Tongue (tissue), 2 donors: Measurements from ENCODE around the gene ATF7IP. TPM values are rescaled to one million over a fixed set of nuclear protein-coding genes. Genes with fewer than 3 reads are reported as not detected.
"Not testable (repeated sequence)": the region's sequence is repeated elsewhere in the genome, so short reads cannot be mapped to it uniquely, and the experiment has no call there.

ENCODE experiments used
- DNase-seq: peaks from one replicate; pipeline ENCODE4 v3.0.0-alpha.2; 2015
- total RNA-seq: library from RNA; depleted of rRNA; stranded (reverse); fragments of >200 nt; gene quantifications from one replicate; pipeline ENCODE4 v1.2.3, GENCODE V29; 2014

The ATF7IP gene, protein sequence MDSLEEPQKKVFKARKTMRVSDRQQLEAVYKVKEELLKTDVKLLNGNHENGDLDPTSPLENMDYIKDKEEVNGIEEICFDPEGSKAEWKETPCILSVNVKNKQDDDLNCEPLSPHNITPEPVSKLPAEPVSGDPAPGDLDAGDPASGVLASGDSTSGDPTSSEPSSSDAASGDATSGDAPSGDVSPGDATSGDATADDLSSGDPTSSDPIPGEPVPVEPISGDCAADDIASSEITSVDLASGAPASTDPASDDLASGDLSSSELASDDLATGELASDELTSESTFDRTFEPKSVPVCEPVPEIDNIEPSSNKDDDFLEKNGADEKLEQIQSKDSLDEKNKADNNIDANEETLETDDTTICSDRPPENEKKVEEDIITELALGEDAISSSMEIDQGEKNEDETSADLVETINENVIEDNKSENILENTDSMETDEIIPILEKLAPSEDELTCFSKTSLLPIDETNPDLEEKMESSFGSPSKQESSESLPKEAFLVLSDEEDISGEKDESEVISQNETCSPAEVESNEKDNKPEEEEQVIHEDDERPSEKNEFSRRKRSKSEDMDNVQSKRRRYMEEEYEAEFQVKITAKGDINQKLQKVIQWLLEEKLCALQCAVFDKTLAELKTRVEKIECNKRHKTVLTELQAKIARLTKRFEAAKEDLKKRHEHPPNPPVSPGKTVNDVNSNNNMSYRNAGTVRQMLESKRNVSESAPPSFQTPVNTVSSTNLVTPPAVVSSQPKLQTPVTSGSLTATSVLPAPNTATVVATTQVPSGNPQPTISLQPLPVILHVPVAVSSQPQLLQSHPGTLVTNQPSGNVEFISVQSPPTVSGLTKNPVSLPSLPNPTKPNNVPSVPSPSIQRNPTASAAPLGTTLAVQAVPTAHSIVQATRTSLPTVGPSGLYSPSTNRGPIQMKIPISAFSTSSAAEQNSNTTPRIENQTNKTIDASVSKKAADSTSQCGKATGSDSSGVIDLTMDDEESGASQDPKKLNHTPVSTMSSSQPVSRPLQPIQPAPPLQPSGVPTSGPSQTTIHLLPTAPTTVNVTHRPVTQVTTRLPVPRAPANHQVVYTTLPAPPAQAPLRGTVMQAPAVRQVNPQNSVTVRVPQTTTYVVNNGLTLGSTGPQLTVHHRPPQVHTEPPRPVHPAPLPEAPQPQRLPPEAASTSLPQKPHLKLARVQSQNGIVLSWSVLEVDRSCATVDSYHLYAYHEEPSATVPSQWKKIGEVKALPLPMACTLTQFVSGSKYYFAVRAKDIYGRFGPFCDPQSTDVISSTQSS
- total RNA-seq = 70.9 TPM

DNA sequence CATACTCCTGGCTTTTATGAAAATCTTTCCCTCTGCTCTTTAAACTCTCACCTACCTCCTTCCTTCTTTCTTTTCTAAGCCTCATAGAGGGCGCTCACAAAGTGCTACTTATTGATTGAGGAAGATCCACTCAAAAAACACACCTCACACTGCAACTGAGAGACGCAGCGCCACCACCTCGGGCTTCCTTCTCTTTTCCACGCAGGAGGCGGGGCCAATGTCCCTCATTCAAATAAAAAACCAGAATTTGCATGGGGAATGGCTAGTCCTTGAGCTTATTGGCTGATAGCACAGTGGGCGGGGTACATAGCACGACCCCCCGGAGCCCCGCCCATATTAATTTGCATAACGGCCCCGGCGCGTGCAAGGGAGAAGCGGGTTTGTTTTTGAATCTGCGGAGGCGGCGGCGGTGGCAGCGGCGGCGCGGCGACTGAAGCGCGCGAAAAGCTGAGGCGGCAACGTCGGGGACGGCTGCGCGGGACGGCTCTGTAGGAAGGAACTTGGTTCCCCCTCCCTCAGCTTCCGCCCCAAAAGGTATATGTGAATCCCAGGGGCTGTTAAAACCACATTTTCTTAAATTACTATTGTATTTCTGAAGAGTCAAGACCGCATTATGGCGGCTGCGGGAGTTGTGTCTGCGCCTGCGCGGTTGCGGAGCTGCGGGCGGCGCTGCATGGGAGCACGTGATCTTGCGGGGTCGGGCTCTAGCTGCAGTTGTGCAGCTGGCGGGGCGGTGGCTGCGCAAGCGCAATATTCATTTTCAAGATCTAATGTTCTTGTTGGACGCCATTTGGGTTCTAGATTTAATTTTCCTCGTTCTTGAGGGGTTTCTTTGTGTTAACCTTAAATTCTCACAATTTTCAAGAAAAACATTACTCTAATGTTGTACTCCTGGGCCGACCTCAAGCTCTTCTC, at the start of gene ATF7IP:
TSS of gene ATF7IP (plus strand) at position 389 of the 915 bp plus-strand sequence. CDS start 58,234 bp downstream, outside the sequence.
- peak; percentile 98 for DNase-seq

DNA sequence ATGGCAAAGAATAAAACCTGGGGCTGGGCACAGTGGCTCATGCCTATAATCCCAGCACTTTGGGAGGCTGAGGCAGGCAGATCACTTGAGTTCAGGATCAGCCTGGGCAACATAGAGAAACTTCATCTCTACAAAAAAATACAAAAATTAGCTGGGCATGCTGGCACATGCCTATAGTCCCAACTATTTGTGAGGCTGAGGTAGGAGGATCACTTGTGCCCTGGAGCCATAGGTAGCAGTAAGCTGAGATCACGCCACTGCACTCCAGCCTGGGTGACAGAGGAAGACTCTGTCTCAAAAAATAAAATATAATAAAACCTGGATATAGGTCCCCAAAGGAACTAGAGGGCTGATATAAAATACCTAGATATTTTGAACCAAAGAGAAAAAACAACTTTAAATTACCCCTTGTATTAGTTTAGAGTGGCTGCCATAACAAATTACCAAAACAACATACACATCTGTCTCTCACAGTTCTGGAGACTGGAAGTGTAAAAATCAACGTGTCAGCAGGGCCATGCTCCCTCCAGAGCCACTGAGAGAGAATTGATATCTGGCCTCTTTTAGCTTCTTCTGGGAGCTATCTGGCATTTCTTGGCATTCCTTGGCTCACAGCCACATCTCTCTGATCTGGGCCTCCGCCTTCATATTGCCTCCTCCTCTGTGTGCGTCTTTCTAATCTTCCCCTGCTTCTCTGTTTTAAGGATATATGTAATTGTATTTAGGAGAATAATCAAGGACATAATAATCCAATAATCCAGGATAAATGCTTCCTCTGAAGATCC, 47.9 kb upstream of the ATF7IP start:
- DNase-seq = no peak

DNA sequence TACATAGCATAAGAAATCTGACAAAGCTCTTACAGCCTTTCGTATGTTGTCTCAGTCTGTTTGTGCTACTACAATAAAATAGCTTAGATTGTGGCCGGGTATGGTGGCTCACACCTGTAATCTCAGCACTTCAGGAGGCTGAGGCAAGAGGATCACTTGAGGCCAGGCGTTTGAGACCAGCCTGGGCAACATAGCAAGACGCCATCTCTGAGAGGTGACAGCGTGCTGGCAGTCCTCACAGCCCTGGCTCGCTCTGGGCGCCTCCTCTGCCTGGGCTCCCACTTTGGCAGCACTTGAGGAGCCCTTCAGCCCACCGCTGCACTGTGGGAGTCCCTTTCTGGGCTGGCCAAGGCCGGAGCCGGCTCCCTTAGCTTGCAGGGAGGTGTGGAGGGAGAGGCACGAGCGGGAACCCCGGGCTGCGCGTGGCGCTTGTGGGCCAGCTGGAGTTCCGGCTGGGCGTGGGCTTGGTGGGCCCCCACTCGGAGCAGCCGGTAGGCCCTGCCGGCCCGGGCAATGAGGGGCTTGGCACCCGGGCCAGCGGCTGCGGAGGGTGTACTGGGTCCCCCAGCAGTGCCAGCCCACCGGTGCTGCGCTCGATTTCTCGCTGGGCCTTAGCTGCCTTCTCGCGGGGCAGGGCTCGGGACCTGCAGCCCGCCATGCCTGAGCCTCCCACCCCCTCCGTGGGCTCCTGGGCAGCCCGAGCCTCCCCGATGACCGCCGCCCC, 45.6 kb upstream of the ATF7IP start:
- DNase-seq = not testable (repeated sequence)

DNA sequence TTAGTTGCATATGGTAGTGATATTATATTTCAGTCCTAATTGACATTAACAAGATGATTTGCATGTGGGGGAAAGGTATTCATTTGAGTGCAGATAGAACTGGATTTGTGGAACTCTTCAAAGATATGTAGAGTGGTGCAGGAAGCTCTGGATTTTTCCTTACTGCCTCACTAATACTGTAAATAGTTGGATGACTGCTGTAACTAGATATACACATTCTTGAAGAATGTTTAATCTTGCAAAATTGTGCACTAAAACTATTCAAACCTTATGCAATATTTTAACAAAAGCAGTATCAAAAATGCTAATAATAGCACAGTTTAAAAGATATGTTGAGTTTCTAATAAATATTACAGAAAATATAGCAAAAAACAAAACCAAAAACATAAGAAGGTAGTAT, 43.1 kb upstream of the ATF7IP start:
- no peak for DNase-seq

DNA sequence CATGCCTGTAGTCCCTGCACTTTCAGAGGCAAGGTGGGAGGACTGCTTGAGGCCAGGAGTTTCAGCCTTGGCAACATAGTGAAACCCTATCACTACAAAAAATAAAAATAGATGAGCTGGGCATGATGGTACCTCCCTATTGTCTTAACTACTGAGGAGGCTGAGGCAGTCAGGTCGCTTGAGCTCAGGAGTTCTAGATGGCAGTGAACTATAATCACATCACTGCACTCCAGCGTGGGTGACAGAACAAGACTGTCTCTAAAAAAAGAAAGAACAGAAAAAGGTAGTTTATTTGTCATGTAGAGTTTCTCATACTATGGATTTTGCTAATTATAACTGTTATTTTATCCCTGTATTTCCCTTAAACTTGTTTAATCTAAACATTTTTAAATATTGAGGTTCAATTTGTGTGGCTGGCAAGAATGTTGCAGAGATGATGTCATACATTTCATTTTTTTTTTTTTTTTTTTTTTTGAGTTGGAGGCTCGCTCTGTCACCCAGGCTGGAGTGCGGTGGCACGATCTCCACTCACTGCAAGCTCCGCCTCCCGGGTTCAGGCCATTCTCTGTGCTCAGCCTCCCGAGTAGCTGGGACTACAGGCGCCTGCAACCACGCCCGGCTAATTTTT, 39.7 kb upstream of the ATF7IP start:
- DNase-seq = no peak

DNA sequence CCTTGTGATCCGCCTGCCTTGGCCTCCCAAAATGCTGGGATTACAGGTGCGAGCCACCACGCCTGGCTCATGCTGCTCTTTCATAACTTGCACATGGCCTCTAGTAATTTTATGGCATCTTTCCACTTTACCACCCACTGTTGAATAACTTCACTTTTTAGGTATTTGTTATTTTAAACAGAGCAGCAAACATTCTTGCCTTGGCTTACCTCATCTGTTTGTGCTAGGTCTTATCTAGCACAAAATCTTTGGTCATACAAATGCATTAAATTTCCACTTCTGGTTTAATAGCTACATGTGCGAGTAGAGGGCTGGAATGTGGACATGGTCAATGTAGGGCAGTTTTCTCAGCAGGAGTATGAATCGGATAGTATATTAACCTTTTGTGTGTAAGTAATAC, 38.8 kb upstream of the ATF7IP start:
- no peak for DNase-seq

DNA sequence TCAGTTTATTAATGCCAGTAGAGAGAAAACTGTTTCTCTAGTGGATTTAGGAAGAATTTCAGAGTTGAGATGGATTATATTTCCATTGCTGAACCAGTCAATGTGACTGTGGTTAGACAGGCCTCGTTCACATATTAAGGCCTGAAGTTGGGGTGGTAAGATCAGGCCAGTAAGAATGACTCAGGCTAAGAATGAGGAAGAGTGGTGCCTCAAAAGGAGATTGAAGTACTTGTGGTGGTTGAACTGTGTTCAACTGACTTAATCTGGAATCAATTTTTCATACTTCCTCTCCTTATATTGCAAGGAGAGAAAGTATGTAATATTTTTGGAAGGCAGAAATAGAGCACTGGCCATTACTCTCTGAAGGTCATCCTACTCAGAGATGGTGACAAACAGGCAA, 37.8 kb upstream of the ATF7IP start:
- no peak for DNase-seq

DNA sequence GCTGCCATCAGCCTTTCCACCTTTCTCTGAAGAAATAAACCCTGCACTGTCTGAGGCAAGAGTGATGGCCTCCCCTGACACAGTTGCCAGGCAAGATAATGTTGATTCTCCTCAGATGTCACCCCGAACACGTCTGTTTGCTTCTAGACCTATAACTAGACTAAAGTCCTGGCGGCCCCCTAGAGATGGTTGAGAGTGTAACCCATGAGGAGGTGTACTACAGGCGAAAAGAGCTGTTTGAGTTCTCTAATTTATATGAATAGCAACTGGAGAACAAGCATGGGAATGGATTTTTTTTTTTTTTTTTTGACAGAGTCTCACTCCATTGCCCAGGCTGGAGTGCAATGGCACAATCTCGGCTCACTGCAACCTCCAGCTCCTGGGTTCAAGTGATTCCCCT, 33.0 kb upstream of the ATF7IP start:
- no peak for DNase-seq

DNA sequence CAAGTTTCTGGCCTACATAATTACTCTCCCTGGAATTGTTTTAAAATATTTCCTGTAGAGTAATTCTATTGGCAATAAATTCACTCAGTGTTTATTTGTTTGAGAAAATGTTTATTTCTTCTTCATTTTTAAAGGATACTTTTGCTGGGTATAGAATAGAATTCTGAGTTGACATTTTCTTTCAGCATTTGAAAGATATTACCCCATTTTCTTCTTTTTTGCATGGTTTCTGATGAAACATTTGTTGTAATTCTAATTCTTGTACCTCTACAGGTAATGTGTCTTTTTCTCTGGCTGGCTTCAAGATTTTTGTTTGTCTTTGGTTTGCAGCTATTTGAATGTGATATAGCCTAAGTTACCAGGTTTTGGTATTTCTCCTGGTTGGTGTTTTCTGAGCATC, 25.1 kb upstream of the ATF7IP start:
- no peak for DNase-seq

DNA sequence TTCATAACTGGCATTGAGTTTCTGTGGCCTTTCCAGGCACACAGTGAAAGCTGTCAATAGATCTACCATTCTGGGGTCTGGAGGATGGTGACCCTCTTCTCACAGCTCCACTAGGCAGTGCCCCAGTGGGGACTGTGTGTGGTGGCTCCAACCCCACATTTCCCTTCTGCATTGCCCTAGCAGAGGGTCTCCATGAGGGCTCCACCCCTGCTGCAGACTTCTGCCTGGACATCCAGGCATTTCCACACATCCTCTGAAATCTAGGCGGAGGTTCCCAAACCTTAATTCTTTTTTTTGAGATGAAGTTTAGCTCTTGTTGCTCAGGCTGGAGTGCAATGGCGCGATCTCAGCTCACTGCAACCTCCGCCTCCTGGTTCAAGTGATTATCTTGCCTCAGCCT, 14.0 kb upstream of the ATF7IP start:
- not testable (repeated sequence) for DNase-seq

DNA sequence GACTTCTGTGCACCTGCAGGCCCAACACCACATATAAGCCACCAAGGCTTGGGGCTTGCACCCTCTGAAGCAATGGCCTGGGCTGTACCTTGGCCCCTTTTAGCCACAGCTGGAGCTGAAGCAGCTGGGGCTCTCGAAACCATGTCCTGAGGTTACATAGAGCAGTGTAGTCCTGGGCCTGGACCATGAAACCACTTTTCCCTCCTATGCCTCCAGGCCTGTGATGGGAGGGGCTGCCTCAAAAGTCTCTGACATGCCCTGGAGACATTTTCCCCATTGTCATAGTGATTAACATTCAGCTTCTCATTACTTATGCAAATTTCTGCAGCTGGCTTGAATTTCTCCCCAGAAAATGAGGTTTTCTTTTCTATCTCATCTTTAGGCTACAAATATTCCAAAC, 13.4 kb upstream of the ATF7IP start:
- DNase-seq = not testable (repeated sequence)

DNA sequence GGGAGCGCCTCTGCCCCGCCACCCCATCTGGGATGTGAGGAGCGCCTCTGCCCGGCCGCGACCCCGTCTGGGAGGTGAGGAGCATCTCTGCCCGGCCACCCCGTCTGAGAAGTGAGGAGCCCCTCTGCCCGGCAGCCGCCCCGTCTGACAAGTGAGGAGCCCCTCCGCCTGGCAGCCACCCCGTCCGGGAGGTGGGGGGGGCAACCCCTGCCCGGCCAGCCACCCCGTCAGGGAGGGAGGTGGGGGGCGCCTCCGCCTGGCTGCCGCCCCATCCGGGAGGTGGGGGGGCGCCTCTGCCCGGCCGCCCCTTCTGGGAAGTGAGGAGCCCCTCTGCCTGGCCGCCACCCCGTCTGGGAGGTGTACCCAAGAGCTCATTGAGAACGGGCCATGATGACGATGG, 10.8 kb upstream of the ATF7IP start:
- not testable (repeated sequence) for DNase-seq

DNA sequence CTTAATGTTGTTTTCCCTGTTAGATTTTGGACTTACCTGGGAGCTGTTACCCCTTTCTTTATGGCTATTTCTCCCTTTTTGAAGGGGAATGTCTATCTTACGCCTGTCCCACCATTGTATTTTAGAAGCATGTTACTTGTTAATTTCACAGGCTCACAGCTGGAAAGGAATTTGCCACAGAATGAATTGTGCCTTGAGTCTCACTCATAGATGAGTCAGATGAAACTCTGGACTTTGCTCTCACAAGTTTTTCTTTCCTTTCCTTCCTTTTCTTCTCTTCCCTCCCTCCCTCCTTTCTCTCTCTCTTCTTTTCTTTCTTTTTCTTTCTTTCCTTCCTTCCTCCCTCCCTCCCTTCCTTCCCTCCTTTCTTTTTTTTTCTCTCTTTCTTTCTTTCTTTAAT, 9.3 kb upstream of the ATF7IP start:
- no peak for DNase-seq

DNA sequence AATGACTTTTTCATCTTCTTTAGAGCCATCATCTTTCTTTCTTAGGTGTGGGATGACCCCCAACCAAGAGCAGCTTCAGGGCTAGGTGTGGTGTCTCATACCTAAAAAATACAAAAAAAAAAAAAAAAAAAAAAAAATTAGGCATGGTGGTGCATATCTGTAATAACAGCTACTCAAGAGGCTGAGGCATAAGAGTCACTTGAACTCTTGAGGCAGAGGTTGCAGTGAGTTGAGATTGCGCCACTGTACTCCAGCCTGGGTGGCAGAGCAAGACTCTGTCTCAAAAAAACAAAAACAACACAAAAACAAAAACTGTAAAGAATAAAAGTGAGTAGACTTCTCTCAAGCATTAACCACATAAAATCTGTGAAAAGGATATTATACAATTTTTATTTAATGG, 8.0 kb upstream of the ATF7IP start:
- DNase-seq = no peak

DNA sequence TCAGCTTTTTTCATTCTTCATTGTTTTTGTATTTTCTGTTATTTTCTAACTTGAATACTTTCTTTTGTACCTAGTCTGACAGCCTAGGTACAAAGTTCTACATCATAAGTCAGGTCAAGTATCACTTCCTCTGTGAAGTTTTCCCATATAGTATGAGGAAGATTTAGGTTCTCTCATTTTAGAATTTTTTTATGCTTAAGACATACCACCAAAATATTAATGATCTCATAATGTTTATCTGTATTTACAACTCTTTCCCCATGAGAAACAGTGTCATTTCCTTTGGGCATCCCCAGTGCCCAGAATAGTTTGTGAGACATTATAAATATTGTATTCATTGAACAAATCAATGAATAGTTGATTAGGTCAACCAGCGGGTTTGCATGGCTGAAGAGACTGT, 3.1 kb upstream of the ATF7IP start:
- DNase-seq = no peak

DNA sequence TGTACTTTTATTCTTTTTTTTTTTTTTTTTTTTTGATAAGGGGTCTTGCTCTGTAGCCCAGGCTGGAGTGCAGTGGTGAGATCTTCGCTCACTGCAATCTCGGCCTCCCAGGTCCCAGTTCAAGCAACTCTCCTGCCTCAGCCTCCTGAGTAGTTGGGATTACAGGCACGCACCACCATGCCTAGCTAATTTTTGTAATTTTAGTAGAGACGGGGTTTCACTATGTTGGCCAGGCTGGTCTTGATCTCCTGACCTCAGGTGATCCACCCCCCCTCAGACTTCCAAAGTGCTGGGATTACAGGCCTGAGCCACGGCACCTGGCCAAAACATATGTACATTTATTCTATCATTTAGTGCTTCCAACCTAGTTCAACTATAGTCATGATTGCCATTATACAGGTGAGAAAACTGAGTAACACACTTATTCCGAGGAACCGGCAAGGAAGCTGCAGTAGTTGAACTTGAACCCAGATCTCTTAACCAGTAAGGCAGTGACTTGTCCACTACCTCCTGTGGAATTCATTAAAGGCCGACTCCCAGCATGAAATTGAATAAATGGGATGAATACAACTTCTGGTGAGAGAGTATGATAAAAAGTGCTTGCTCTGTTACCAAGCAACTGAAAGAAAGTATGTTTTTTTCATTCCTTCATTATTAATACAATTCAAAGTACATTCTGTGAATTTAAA, 755 bp upstream of the ATF7IP start:
- no peak for DNase-seq

DNA sequence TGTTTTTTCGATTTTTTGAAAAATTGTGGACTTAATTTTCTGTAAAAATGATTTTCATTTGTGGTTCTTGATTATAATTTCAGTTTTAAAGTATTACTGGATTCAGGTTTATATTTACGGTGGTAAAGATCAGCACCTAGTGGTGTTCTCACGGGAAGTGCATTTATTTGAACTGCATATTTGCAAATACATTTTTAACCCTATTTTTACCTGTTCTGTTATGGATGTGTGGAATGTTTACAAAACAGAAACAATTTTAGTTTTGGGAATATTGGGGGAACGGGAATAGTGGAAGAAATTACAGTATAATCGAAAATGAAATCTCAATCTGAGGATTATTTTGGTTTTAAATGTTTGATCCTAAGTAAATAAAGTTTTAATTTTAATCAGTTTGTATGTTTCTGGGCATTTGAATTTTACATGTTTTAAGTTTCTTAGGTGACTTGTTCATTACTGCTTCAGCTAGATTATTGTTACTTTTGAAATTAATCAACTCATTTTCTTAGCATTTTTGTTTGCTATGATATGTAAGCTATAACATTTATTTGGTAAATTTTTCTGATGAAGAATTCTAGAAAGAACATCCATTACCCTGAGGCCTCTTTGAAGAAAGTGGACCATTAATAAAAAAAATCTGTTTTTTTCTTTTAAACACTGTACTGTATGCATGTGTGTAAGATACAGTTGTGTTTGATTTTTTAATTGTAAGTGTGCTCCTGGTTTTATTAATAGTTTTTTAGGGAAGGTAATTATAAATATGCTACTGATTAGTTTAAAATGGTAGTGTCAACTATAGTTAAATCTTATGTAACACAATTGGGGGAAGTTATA, 942 bp downstream of the ATF7IP start:
- DNase-seq = no peak
